Measurements from ENCODE around the gene WSB1.
A peak's percentile ranks its signal among the peaks of the same experiment; 100 is the strongest.

WSB1 gene

DNA sequence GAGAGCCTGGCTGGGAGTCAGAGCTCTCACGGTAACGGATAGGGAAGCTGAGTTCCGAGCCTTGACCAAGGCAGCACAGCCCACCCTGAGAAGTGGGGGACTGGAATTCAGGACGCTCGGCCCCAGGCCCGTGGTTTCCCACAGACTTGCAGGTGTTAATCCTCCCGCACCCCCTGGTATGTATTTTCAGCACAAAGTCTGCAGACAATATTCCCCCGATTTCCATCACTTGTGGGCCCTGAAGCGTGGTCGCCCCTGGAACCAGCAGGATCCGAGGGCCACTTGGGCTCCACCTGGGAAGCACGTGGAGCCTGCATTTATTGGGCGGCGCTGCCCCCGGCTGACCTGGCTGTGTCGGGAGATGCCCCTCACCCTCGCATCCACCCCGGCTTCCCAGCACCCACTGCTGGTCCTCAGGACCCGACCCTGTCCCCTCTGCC is 60.2 kb downstream of the WSB1 start:
- no peak for TF ChIP-seq CTCF (IDR thresholded peaks at IDR 0.05; ENCODE audit: borderline replicate concordance, extremely low read depth, low read length, poor library complexity, severe bottlenecking)
- no peak for TF ChIP-seq EZH2 (IDR thresholded peaks at IDR 0.05; ENCODE audit: borderline replicate concordance, low read depth, low read length, severe bottlenecking)
- H3K4me1 ChIP-seq (ENCODE audit: insufficient read depth, low read length) = peaks cover 22% of the 10 kb centered on the region
- ATAC-seq (ENCODE audit: insufficient read depth, low read depth) = no peak

GRCh38 chr17:27354491-27355081 is 60.7 kb downstream of the WSB1 start:
- Histone ChIP-seq H3K4me3 (ENCODE audit: low read depth in 1 of 2, low read length in 2 of 2) (peak overlapping the region in 1 of 2 experiments; percentile 64; a peak in 2 of 4 replicates), H3K36me3 (ENCODE audit: insufficient read depth, low read length) (no peaks in the 10 kb centered on the region), H3K9me3 (ENCODE audit: insufficient read depth, low read length, severe bottlenecking) (no peaks in the 10 kb centered on the region), H3K79me2 (ENCODE audit: insufficient read depth, low read length) (peaks cover 11% of the 10 kb centered on the region), H4K20me1 (ENCODE audit: insufficient read depth, low read length) (no peaks in the 10 kb centered on the region), H3K27ac (ENCODE audit: low read length) (no peak overlapping the region), H2AFZ (ENCODE audit: low read depth, low read length) (peak overlapping the region; percentile 97), H3K4me1 (ENCODE audit: insufficient read depth, low read length) (peaks cover 22% of the 10 kb centered on the region), H3K27me3 (ENCODE audit: insufficient read depth, low read length, poor library complexity) (no peaks in the 10 kb centered on the region), H3K4me2 (ENCODE audit: insufficient read depth, low read length) (peak overlapping the region; percentile 90), H3K9ac (ENCODE audit: low read depth, low read length) (peak overlapping the region; percentile 83; the same call in 1 of the 2 replicates)
- TF ChIP-seq CTCF (IDR thresholded peaks at IDR 0.05; ENCODE audit: borderline replicate concordance, extremely low read depth, low read length, poor library complexity, severe bottlenecking) = peak; percentile 30
- TF ChIP-seq EZH2 (IDR thresholded peaks at IDR 0.05; ENCODE audit: borderline replicate concordance, low read depth, low read length, severe bottlenecking) = no peak
- no peak for ATAC-seq (ENCODE audit: insufficient read depth, low read depth)
- DNase-seq = no peak

More for the DNA sequence above, 60.2 kb downstream of the WSB1 start:
- no peaks in the 10 kb centered on the region for H3K9me3 ChIP-seq (ENCODE audit: insufficient read depth, low read length, severe bottlenecking)
- peak overlapping the region; percentile 90 for H3K4me2 ChIP-seq (ENCODE audit: insufficient read depth, low read length)
- peak overlapping the region; percentile 83 for H3K9ac ChIP-seq (ENCODE audit: low read depth, low read length)
- H3K36me3 ChIP-seq (ENCODE audit: insufficient read depth, low read length) = no peaks in the 10 kb centered on the region
- peak overlapping the region; percentile 44 to 64; a peak in 3 of 4 replicates for H3K4me3 ChIP-seq (ENCODE audit: low read depth in 1 of 2, low read length in 2 of 2)
- H3K27ac ChIP-seq (ENCODE audit: low read length) = peak overlapping the region; percentile 68
- H4K20me1 ChIP-seq (ENCODE audit: insufficient read depth, low read length) = no peaks in the 10 kb centered on the region
- peak overlapping the region; percentile 97 for H2AFZ ChIP-seq (ENCODE audit: low read depth, low read length)
- peaks cover 11% of the 10 kb centered on the region for H3K79me2 ChIP-seq (ENCODE audit: insufficient read depth, low read length)
- DNase-seq = no peak
- H3K27me3 ChIP-seq (ENCODE audit: insufficient read depth, low read length, poor library complexity) = no peaks in the 10 kb centered on the region

GRCh38 chr17:27355419-27355818 is 61.5 kb downstream of the WSB1 start:
- Histone ChIP-seq H3K4me3 (ENCODE audit: low read depth in 1 of 2, low read length in 2 of 2) (no peak overlapping the region), H3K27me3 (ENCODE audit: insufficient read depth, low read length, poor library complexity) (no peaks in the 10 kb centered on the region), H4K20me1 (ENCODE audit: insufficient read depth, low read length) (no peaks in the 10 kb centered on the region), H3K4me2 (ENCODE audit: insufficient read depth, low read length) (no peak overlapping the region), H3K9ac (ENCODE audit: low read depth, low read length) (no peak overlapping the region), H3K27ac (ENCODE audit: low read length) (no peak overlapping the region), H3K9me3 (ENCODE audit: insufficient read depth, low read length, severe bottlenecking) (no peaks in the 10 kb centered on the region), H3K36me3 (ENCODE audit: insufficient read depth, low read length) (no peaks in the 10 kb centered on the region), H3K79me2 (ENCODE audit: insufficient read depth, low read length) (peaks cover 11% of the 10 kb centered on the region), H2AFZ (ENCODE audit: low read depth, low read length) (no peak overlapping the region), H3K4me1 (ENCODE audit: insufficient read depth, low read length) (peaks cover 22% of the 10 kb centered on the region)
- no peak for ATAC-seq (ENCODE audit: insufficient read depth, low read depth)
- no peak for DNase-seq
- TF ChIP-seq EZH2 (IDR thresholded peaks at IDR 0.05; ENCODE audit: borderline replicate concordance, low read depth, low read length, severe bottlenecking) = no peak
- no peak for TF ChIP-seq CTCF (IDR thresholded peaks at IDR 0.05; ENCODE audit: borderline replicate concordance, extremely low read depth, low read length, poor library complexity, severe bottlenecking)

Data from DND-41 (cell line).